Liver (tissue), 9 donors: ENCODE data around the gene KDM7A. TPM values are rescaled to one million over a fixed set of nuclear protein-coding genes. Genes with fewer than 3 reads are reported as not detected.

ENCODE experiments used
- DNase-seq: peaks from one replicate; pipeline ENCODE4 v3.0.0-alpha.2; 2017; ENCODE audit warnings: low spot score
- H3K27ac ChIP-seq, 2 donors: one replicate each; pipeline ENCODE4 v1.7.0; 2013; ENCODE audit warnings: inconsistent platforms in 2 of 2, low read length in 2 of 2, control low read depth in 1 of 2, low read depth in 1 of 2, mild to moderate bottlenecking in 1 of 2
- H3K27me3 ChIP-seq, 4 donors: one replicate each; pipeline versions ENCODE4 v1.6.1 to v1.7.0; 2013; ENCODE audit warnings: low read length in 3 of 4, inconsistent platforms in 1 of 4, mild to moderate bottlenecking in 1 of 4, moderate library complexity in 1 of 4; ENCODE audit not compliant: control insufficient read depth in 4 of 4, insufficient read depth in 4 of 4
- H3K36me3 ChIP-seq, 4 donors: one replicate each; pipeline versions ENCODE4 v1.6.1 to v1.7.0; 2013; ENCODE audit warnings: low read length in 3 of 4, mild to moderate bottlenecking in 3 of 4, low read depth in 1 of 4, moderate library complexity in 1 of 4; ENCODE audit not compliant: control insufficient read depth in 4 of 4, insufficient read depth in 3 of 4
- H3K4me1 ChIP-seq, 4 donors: one replicate each; pipeline versions ENCODE4 v1.6.1 to v1.7.0; 2013; ENCODE audit warnings: low read length in 3 of 4, mild to moderate bottlenecking in 3 of 4, moderate library complexity in 1 of 4; ENCODE audit not compliant: control insufficient read depth in 4 of 4, insufficient read depth in 4 of 4
- H3K4me3 ChIP-seq, 3 donors: one replicate each; pipeline versions ENCODE4 v1.6.1 to v1.7.0; 2013; ENCODE audit warnings: low read length in 3 of 3, control low read depth in 1 of 3, low read depth in 1 of 3, mild to moderate bottlenecking in 1 of 3
- H3K9ac ChIP-seq, 2 donors: one replicate each; pipeline ENCODE4 v1.7.0; 2013; ENCODE audit warnings: low read length in 2 of 2, mild to moderate bottlenecking in 2 of 2, moderate library complexity in 2 of 2, control low read depth in 1 of 2, low read depth in 1 of 2
- H3K9me3 ChIP-seq, 4 donors: one replicate each; pipeline versions ENCODE4 v1.6.1 to v1.7.0; 2013; ENCODE audit warnings: low read length in 3 of 4; ENCODE audit not compliant: control insufficient read depth in 4 of 4
- EGR1 ChIP-seq, 2 donors: IDR thresholded peaks; 2 replicates each; pipeline ENCODE4 v1.6.1; 2016 to 2018; ENCODE audit warnings: antibody characterized with exemption in 2 of 2, low read depth in 2 of 2
- FOXA1 ChIP-seq: IDR thresholded peaks from 2 replicates; pipeline ENCODE4 v1.6.1; 2016; ENCODE audit warnings: antibody characterized with exemption
- FOXA2 ChIP-seq: IDR thresholded peaks from 2 replicates; pipeline ENCODE4 v1.6.1; 2016; ENCODE audit warnings: antibody characterized with exemption
- GABPA ChIP-seq, 2 donors: IDR thresholded peaks in 1 of 2; conservative IDR thresholded peaks in 1 of 2; 2 replicates each; pipeline ENCODE4 v1.6.1; 2016; ENCODE audit warnings: antibody characterized with exemption in 2 of 2, mild to moderate bottlenecking in 1 of 2, moderate library complexity in 1 of 2
- HNF4G ChIP-seq: IDR thresholded peaks from 2 replicates; pipeline ENCODE4 v1.6.1; 2016; ENCODE audit warnings: antibody characterized with exemption
- JUND ChIP-seq, 2 donors: IDR thresholded peaks; 2 replicates each; pipeline ENCODE4 v1.6.1; 2016; ENCODE audit warnings: antibody characterized with exemption in 2 of 2
- NR2F2 ChIP-seq: IDR thresholded peaks from 2 replicates; pipeline ENCODE4 v1.6.1; 2016; ENCODE audit warnings: antibody characterized with exemption
- SP1 ChIP-seq: IDR thresholded peaks from 2 replicates; pipeline ENCODE4 v1.6.1; 2018; ENCODE audit warnings: antibody characterized with exemption, mild to moderate bottlenecking
- TAF1 ChIP-seq: conservative IDR thresholded peaks from 2 replicates; pipeline ENCODE4 v1.6.1; 2016; ENCODE audit warnings: antibody characterized with exemption, mild to moderate bottlenecking
- YY1 ChIP-seq: IDR thresholded peaks from 2 replicates; pipeline ENCODE4 v1.6.1; 2016; ENCODE audit warnings: antibody characterized with exemption, mild to moderate bottlenecking
- WGBS: extraction: QIAGEN DNeasy Blood & Tissue Kit; methylation state at CpG from one replicate; pipeline ENCODE4 v1.1.7; 2013; 5-methylcytosine and 5-hydroxymethylcytosine counted together
- polyA plus RNA-seq, 2 donors: library from polyadenylated mRNA; stranded (reverse) in 1 of 2; unstranded in 1 of 2; fragments of 200-250 nt in 1 of 2; fragments of >200 nt in 1 of 2; fragmentation: Nextera tagmentation in 1 of 2; extraction: Ambion mirVana in 1 of 2; gene quantifications; one replicate each; pipeline versions ENCODE4 v1.2.1 to v1.2.3, GENCODE V29; 2013 to 2015
- total RNA-seq, 2 donors: library from RNA; depleted of rRNA; stranded (reverse); fragments of >200 nt; gene quantifications; one replicate each; pipeline ENCODE4 v1.2.3, GENCODE V29; 2014
- TF ChIP-seq, protein P1 (sequence below): IDR thresholded peaks from 2 replicates; pipeline ENCODE4 v1.6.1; 2016; ENCODE audit warnings: antibody characterized with exemption
- TF ChIP-seq, protein P2 (sequence below): fragments of 150-350 bp; IDR thresholded peaks from 2 replicates; pipeline ENCODE4 v1.5.1; 2017; ENCODE audit warnings: improper control_type of control experiment, low read depth, low read length; ENCODE audit not compliant: missing input control
- TF ChIP-seq, protein P3 (sequence below): IDR thresholded peaks from 2 replicates; pipeline ENCODE4 v1.6.1; 2016; ENCODE audit warnings: antibody characterized with exemption
- TF ChIP-seq, protein P4 (sequence below): IDR thresholded peaks from 2 replicates; pipeline ENCODE4 v1.6.1; 2016; ENCODE audit warnings: antibody characterized with exemption, mild to moderate bottlenecking
- TF ChIP-seq, protein P5 (sequence below): IDR thresholded peaks from 2 replicates; pipeline ENCODE4 v1.6.1; 2016; ENCODE audit warnings: antibody characterized with exemption
- donor health status: healthy.
- donor health status: healthy.
- donor health status: healthy.
- donor health status: healthy.
- donor health status: healthy.

Gene KDM7A
- total and polyA plus RNA-seq, 4 donors: 1.9 to 27.5 (median 9.9) TPM

DNA sequence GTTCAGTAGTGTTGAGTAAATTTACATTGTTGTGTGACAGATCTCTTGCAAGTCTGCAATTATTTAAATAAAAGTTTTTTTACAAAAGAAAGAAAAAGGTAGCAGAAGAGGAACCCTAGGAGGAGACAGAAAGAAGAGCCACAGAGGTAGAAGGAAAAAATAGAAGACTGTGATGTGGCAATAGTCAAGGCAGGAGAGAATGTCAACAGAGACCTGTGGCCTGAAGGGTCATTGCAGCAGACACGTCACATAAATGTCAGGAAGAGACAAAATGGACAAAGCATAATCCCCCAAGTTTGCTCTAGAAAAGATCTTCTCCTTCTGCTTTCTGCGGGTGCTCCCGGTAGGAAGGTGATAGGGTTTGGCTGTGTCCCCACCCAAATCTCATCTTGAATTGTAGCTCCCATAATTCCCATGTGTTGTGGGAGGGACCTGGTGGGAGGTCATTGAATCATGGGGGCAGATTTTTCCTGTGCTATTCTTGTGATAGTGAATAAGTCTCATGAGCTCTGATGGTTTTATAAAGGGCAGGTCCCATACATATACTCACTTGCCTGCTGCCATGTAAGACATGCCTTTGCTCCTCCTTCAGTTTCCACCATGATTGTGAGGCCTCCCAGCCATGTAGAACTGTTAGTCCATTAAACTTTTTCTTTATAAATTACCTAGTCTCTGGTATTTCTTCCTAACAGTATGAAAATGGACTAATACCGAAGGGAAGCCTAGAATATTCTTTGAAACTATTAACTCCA lies 41.1 kb upstream of the KDM7A start:
- no peak overlapping the region for H3K9ac ChIP-seq
- no peak overlapping the region for H3K4me3 ChIP-seq
- no peak overlapping the region for H3K27ac ChIP-seq
- TF ChIP-seq FOXA1: no peak
- TF ChIP-seq, protein P1, sequence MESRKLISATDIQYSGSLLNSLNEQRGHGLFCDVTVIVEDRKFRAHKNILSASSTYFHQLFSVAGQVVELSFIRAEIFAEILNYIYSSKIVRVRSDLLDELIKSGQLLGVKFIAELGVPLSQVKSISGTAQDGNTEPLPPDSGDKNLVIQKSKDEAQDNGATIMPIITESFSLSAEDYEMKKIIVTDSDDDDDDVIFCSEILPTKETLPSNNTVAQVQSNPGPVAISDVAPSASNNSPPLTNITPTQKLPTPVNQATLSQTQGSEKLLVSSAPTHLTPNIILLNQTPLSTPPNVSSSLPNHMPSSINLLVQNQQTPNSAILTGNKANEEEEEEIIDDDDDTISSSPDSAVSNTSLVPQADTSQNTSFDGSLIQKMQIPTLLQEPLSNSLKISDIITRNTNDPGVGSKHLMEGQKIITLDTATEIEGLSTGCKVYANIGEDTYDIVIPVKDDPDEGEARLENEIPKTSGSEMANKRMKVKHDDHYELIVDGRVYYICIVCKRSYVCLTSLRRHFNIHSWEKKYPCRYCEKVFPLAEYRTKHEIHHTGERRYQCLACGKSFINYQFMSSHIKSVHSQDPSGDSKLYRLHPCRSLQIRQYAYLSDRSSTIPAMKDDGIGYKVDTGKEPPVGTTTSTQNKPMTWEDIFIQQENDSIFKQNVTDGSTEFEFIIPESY: no peak
- TF ChIP-seq TAF1: no peak
- TF ChIP-seq, protein P2, sequence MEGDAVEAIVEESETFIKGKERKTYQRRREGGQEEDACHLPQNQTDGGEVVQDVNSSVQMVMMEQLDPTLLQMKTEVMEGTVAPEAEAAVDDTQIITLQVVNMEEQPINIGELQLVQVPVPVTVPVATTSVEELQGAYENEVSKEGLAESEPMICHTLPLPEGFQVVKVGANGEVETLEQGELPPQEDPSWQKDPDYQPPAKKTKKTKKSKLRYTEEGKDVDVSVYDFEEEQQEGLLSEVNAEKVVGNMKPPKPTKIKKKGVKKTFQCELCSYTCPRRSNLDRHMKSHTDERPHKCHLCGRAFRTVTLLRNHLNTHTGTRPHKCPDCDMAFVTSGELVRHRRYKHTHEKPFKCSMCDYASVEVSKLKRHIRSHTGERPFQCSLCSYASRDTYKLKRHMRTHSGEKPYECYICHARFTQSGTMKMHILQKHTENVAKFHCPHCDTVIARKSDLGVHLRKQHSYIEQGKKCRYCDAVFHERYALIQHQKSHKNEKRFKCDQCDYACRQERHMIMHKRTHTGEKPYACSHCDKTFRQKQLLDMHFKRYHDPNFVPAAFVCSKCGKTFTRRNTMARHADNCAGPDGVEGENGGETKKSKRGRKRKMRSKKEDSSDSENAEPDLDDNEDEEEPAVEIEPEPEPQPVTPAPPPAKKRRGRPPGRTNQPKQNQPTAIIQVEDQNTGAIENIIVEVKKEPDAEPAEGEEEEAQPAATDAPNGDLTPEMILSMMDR: no peak
- TF ChIP-seq, protein P3, sequence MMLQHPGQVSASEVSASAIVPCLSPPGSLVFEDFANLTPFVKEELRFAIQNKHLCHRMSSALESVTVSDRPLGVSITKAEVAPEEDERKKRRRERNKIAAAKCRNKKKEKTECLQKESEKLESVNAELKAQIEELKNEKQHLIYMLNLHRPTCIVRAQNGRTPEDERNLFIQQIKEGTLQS: no peak
- TF ChIP-seq, protein P4, sequence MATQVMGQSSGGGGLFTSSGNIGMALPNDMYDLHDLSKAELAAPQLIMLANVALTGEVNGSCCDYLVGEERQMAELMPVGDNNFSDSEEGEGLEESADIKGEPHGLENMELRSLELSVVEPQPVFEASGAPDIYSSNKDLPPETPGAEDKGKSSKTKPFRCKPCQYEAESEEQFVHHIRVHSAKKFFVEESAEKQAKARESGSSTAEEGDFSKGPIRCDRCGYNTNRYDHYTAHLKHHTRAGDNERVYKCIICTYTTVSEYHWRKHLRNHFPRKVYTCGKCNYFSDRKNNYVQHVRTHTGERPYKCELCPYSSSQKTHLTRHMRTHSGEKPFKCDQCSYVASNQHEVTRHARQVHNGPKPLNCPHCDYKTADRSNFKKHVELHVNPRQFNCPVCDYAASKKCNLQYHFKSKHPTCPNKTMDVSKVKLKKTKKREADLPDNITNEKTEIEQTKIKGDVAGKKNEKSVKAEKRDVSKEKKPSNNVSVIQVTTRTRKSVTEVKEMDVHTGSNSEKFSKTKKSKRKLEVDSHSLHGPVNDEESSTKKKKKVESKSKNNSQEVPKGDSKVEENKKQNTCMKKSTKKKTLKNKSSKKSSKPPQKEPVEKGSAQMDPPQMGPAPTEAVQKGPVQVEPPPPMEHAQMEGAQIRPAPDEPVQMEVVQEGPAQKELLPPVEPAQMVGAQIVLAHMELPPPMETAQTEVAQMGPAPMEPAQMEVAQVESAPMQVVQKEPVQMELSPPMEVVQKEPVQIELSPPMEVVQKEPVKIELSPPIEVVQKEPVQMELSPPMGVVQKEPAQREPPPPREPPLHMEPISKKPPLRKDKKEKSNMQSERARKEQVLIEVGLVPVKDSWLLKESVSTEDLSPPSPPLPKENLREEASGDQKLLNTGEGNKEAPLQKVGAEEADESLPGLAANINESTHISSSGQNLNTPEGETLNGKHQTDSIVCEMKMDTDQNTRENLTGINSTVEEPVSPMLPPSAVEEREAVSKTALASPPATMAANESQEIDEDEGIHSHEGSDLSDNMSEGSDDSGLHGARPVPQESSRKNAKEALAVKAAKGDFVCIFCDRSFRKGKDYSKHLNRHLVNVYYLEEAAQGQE: no peak
- no peak for TF ChIP-seq HNF4G
- TF ChIP-seq GABPA (IDR thresholded peaks at IDR 0.05 in 1 of 2, conservative IDR thresholded peaks at IDR 0.05 in 1 of 2): no peak
- no peak for TF ChIP-seq NR2F2
- TF ChIP-seq JUND (IDR thresholded peaks at IDR 0.05): no peak
- no peak for TF ChIP-seq YY1
- TF ChIP-seq FOXA2: no peak
- TF ChIP-seq EGR1 (IDR thresholded peaks at IDR 0.05; ENCODE audit: low read depth in 2 of 2): no peak
- TF ChIP-seq, protein P5, sequence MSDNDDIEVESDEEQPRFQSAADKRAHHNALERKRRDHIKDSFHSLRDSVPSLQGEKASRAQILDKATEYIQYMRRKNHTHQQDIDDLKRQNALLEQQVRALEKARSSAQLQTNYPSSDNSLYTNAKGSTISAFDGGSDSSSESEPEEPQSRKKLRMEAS: no peak
- no peaks in the 10 kb centered on the region for H3K27me3 ChIP-seq
- peaks cover 0 to 3% (median under 1%) of the 10 kb centered on the region in 4 donors for H3K9me3 ChIP-seq
- H3K36me3 ChIP-seq: no peaks in the 10 kb centered on the region
- 95% methylated on average over 4 of the region's 4 CpGs for WGBS
- H3K4me1 ChIP-seq: no peaks in the 10 kb centered on the region
- DNase-seq: no peak

DNA sequence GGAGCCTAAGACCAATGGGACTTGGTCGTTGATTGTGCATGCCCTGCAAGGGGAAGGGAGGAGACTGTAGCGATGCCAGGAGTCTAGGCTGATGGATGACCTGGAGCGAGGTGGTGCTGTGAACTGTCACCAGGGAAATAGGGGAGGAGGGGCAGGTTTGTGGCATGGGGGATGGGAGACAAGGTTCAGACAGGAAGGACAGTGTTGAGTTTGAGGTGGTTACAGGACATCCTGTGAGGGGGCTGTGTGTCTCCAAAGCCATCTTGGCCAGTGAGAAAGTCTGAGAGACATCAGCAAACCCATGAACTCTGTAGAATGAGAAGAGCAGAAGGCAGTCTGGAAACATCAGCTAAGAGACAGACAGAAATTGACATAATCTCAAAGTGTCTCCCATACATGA lies 38.5 kb upstream of the KDM7A start:
- no peak overlapping the region for H3K4me3 ChIP-seq
- DNase-seq: no peak
- no peaks in the 10 kb centered on the region for H3K4me1 ChIP-seq
- no peak overlapping the region for H3K27ac ChIP-seq
- H3K9me3 ChIP-seq: peaks cover 0 to 3% (median under 1%) of the 10 kb centered on the region in 4 donors
- no peak overlapping the region for H3K9ac ChIP-seq
- 93% methylated on average over 3 of the region's 3 CpGs for WGBS
- H3K27me3 ChIP-seq: no peaks in the 10 kb centered on the region
- H3K36me3 ChIP-seq: no peaks in the 10 kb centered on the region
- no peak for TF ChIP-seq JUND (IDR thresholded peaks at IDR 0.05)
- TF ChIP-seq FOXA2: no peak
- no peak for TF ChIP-seq SP1
- TF ChIP-seq, protein P4: no peak
- TF ChIP-seq, protein P5: no peak
- no peak for TF ChIP-seq EGR1 (IDR thresholded peaks at IDR 0.05; ENCODE audit: low read depth in 2 of 2)
- TF ChIP-seq, protein P2: no peak
- TF ChIP-seq YY1: no peak
